Measurements from ENCODE around the gene KATNAL1. TPM values are rescaled to one million over a fixed set of nuclear protein-coding genes. Genes with fewer than 3 reads are reported as not detected.
A peak's percentile ranks its signal among the peaks of the same experiment; 100 is the strongest.
"Not testable (repeated sequence)": the region's sequence is repeated elsewhere in the genome, so short reads cannot be mapped to it uniquely, and the experiment has no call there.

The KATNAL1 gene
- total RNA-seq, 2 donors from 2014 or later = 3.3 to 9.4 TPM

DNA sequence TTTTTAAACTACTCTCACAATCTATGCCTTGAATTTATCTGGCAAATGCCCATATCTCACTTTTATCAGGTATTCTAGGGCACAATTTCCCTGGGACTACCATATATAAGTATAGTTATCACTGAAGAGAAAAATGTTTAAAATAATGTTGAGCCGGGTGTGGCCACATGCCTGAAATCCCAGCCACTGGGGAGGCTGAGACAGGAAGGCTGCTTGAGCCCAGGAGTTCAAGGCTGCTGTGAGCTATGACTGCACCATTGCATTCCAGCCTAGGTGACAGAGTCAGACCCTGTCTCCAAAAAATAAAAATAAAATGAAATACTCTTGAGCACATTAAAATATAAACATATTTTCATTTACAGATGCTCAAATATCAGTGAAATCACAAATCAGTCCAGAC lies 4.1 kb downstream of the KATNAL1 start:
- no peak for DNase-seq
- no peak for ATAC-seq
- intact Hi-C loops (cut with DNase I, micrococcal nuclease) = loop anchor here in 1 of 2 donors (10.0 kb wide), 1 partner anchor 82 kb away; no protein-coding TSS in a partner anchor

DNA sequence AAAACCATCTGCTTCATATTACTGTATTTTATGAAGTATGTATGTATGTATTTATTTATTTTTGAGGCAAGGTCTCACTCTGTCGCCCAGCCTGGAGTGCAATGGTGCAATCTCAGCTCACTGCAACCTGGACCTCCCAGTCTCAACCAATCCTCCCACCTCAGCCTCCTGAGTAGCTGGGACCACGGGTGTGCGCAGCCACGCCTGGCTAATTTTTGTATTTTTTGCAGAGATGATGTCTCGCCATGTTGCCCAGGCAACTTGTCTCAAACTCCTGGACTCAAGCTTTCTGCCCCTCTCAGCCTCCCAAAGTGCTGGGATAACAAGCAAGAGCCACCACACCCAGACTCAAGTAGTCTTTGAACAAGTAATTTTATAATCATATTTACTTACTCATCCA lies 5.5 kb downstream of the KATNAL1 start:
- ATAC-seq (no peak), DNase-seq (no peak)
- intact Hi-C loops (cut with DNase I, micrococcal nuclease) = loop anchor here in 1 of 2 donors (10.0 kb wide), 1 partner anchor 83 kb away; no protein-coding TSS in a partner anchor

- intact Hi-C loops (cut with DNase I, micrococcal nuclease) = loop anchor here in 1 of 2 donors (10.0 kb wide), 1 partner anchor 84 kb away; no protein-coding TSS in a partner anchor
- ATAC-seq = no peak
- DNase-seq = no peak
Observed at GRCh38 chr13:30300596-30300995, 6.8 kb downstream of the KATNAL1 start.

DNA sequence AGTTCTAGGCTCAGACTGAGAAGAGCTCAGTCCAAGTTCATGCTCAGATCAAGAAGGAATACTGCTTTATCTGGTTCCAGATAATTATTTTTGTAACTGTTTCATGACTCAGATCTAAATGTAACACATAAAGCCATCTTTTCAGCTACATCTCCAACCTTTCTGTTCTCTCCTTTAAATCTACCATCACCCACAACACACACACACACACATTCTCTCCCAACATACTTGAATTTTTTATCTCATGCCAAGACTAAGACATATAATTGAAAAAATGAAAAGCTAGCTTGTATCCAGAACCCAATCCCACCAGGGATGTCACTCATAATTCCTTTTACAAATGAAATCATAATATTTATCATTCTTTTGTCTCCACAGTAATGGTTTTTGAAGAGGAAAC lies 7.6 kb downstream of the KATNAL1 start:
- intact Hi-C loops (cut with DNase I, micrococcal nuclease) = loop anchor here in 1 of 2 donors (10.0 kb wide), 1 partner anchor 85 kb away; no protein-coding TSS in a partner anchor
- ATAC-seq = no peak
- no peak for DNase-seq

- DNase-seq = no peak
- intact Hi-C loops (cut with DNase I, micrococcal nuclease) = no loop called here
- ATAC-seq = no peak
Observed at GRCh38 chr13:30295116-30295515, 12.2 kb downstream of the KATNAL1 start.

- ATAC-seq = no peak
- no peak for DNase-seq
- intact Hi-C loops (cut with DNase I, micrococcal nuclease) = no loop called here
Observed at GRCh38 chr13:30294004-30294403, 13.3 kb downstream of the KATNAL1 start.

- no peak for DNase-seq
- intact Hi-C loops (cut with DNase I, micrococcal nuclease) = no loop called here
- peak; percentile 56 for ATAC-seq
Observed at GRCh38 chr13:30292325-30292724, 15.0 kb downstream of the KATNAL1 start.

DNA sequence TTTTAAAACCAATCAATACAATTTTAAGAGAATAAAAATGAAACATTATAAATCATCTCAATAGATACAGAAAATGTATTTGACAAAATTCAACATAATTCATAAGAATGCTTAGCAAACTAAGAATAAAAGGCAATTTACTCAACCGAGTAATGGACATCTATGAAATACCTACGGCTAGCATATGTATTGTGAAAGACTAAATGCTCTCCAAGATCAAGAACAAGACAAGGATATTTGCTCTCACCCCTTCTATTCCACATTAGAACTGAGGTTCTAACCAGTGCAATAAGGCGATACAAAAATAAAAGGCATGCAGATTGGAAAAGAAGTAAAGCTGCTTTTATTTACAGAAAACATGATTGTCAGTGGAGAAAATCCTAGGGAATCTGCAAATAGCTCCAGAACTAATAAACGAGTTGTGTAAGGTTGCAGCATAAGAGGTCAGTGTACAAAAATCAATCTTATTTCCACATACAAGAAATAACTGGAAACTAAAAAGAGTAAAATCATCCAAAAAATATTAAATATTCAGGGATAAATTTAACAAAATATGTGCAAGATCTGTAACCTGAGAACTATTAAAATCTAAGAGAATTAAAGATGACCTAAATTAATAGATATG lies 16.4 kb downstream of the KATNAL1 start:
- ATAC-seq (no peak), DNase-seq (no peak)
- intact Hi-C loops (cut with DNase I, micrococcal nuclease) = no loop called here

- intact Hi-C loops (cut with DNase I, micrococcal nuclease) = no loop called here
- ATAC-seq (no peak), DNase-seq (no peak)
Observed at GRCh38 chr13:30289533-30289932, 17.8 kb downstream of the KATNAL1 start.

DNA sequence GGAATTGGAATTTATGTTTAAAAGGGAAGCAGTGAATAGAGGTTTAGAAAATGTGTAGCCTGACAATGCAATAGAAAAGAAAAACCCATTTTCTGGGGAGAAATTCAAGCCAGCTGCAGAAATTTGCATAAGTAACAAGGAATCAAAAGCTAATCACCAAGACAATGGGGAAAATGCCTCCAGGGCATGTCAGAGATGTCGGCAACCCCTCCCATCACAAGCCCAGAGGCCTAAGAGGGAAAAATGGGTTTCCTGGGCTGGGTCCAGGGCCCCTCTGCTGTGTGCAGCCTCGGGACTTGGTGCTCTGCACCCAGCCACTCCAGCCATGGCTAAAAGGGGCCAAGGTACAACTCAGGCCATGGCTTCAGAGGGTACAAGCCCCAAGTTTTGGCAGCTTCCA lies 21.3 kb downstream of the KATNAL1 start:
- intact Hi-C loops (cut with DNase I, micrococcal nuclease); ATAC-seq; DNase-seq: not testable (repeated sequence)

GRCh38 chr13:30276178-30276577 lies 31.2 kb downstream of the KATNAL1 start:
- ATAC-seq (no peak), DNase-seq (no peak)
- intact Hi-C loops (cut with DNase I, micrococcal nuclease) = no loop called here

DNA sequence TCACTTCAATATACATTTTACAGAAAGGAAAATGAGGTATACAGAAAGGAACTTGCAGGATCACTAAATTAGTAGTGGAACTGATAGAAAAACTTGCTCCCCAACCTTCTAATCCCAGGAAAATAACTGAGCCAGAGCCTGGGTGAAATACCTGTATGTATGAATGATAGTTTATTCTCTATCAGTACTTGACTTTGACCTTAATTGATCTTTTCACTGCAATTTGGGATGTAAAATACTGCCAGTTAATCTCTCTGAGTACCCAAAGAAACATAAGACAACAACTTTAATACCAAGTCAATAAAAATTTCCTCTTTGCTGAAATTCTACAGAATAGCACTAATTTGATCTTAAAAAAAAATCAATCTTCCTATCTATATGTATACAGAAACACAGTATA lies 33.3 kb downstream of the KATNAL1 start:
- no peak for ATAC-seq
- intact Hi-C loops (cut with DNase I, micrococcal nuclease) = no loop called here

GRCh38 chr13:30270035-30270434 lies 37.3 kb downstream of the KATNAL1 start:
- ATAC-seq; intact Hi-C loops (cut with DNase I, micrococcal nuclease); DNase-seq: not testable (repeated sequence)

More for the DNA sequence above, 33.3 kb downstream of the KATNAL1 start:
- no peak for DNase-seq

DNA sequence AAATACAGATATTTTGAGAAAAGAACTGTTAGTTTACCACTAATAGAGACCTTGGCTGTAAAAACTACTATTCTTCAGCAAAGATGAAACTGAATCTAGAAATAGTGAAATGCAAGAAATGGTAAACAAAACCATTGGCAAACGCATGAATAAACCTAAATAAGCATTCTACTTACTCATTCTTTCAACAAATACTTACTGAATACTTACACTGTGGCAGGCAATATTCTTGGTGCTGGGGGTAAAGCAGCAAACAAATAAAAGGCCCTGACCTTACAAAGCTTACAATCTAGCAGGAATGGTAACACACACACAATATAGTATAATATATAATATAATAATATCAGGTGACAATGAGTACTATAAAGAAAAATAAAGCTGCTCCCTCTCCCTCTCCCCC lies 38.7 kb downstream of the KATNAL1 start:
- no peak for ATAC-seq
- DNase-seq = no peak
- intact Hi-C loops (cut with DNase I, micrococcal nuclease) = no loop called here

DNA sequence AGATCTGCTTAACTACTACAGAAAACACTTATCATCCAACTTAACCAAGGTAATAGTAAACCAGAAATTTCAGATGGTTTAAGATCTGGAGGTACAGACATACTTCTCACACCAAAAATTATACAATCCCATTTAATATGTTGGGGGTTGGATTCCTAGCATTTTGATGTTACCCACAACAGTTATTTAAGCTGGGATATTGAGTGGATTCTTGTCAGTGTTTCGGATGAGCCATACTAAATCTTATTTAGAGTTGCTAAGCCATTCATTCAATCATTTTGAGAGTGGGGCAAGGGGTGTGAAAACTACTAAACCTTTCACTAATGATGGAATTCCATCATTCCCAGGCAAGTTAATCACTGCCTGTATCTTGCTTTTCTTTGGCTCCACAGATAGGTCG lies 40.6 kb downstream of the KATNAL1 start:
- ATAC-seq (no peak), DNase-seq (no peak)
- intact Hi-C loops (cut with DNase I, micrococcal nuclease) = no loop called here

DNA sequence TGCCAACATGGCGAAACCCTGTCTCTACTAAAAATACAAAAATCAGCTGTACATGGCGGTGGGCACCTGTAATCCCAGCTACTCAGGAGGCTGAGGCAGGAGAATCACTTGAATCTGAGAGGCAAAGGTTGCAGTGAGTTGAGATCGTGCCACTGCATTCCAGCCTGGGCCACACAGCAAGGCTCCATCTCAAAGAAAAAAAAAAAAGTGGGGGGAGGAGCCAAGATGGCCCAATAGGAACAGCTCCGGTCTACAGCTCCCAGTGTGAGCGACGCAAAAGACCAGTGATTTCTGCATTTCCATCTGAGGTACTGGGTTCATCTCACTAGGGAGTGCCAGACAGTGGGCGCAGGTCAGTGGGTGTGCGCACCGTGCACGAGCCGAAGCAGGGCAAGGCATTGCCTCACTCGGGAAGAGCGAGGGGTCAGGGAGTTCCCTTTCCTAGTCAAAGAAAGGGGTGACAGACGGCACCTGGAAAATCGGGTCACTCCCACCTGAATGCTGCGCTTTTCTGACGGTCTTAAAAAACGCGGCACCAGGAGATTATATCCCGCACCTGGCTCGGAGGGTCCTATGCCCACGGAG lies 48.1 kb downstream of the KATNAL1 start:
- intact Hi-C loops (cut with DNase I, micrococcal nuclease); DNase-seq; ATAC-seq: not testable (repeated sequence)

DNA sequence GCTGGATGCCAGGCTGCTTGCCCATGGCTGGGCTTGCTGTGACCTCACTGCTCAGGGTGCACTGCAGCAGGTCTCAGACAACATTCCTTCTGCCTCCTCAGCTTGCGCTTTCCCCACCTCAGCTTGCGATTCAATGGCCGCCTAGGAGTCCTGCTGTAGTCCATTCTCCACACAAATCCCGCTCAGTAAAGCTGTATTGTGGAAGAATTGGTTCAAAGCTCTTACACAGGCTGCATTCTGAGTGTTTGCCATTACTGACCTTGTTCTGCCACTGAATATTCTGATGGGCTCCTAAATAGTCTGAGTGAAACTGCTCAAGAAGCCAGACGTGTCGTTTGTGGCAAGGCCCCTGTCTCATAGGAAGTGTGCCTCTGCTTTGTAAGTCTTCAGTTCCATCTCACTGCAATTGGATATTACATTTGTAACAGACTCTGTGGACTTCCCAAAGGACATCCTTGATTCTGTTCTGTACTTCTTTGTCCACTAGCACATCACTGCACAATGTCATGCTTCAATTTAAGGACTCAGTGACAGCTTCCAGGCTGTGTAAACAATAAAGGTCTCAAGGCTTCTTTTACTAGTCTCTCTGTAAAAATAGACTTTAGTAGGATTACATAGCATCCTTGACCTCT lies 49.8 kb downstream of the KATNAL1 start:
- no peak for DNase-seq
- intact Hi-C loops (cut with DNase I, micrococcal nuclease) = no loop called here
- no peak for ATAC-seq

GRCh38 chr13:30256713-30257467 lies 50.5 kb downstream of the KATNAL1 start:
- intact Hi-C loops (cut with DNase I, micrococcal nuclease) = no loop called here
- ATAC-seq (no peak), DNase-seq (no peak)

GRCh38 chr13:30255696-30256095 lies 51.7 kb downstream of the KATNAL1 start:
- DNase-seq (no peak), ATAC-seq (no peak)
- intact Hi-C loops (cut with DNase I, micrococcal nuclease) = no loop called here
